ENCODE data around the gene RBM38. TPM values are rescaled to one million over a fixed set of nuclear protein-coding genes. Genes with fewer than 3 reads are reported as not detected.

Gene RBM38
- total RNA-seq, 1 donor from 2014 or later: 26.6 TPM

DNA sequence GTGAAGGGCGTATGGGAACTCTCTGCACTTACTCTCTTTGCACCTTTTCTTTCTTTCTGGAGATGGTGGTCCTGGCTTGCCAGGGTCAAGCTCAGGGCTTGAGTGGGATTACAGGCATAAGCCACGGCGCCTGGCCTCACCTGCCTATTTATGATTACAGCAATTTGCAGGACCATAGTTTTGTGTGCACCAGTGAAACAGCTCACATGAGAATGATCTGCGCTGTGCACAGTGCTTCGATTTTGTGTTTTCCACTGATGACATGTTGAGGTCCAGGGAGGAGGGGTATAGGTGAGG is 40.3 kb downstream of the RBM38 start:
- Mint-ChIP-seq H3K36me3 (no peaks in the 10 kb centered on the region), H3K9me3 (no peaks in the 10 kb centered on the region), H3K4me1 (peaks cover 32% of the 10 kb centered on the region), H3K27me3 (ENCODE audit: insufficient read depth, low read depth) (peaks cover 7% of the 10 kb centered on the region), H3K4me3 (no peak overlapping the region), H3K27ac (peak overlapping the region; percentile 72)
- no peak for TF ChIP-seq CTCF (IDR thresholded peaks at IDR 0.05)
- no peak for TF ChIP-seq EZH2 (IDR thresholded peaks at IDR 0.05)
- Histone ChIP-seq H3K4me3 (no peak overlapping the region), H3K79me2 (ENCODE audit: low read depth) (no peaks in the 10 kb centered on the region), H3K27ac (no peak overlapping the region), H3K27me3 (no peaks in the 10 kb centered on the region), H3F3A (ENCODE audit: low read depth) (no peaks in the 10 kb centered on the region), H3K9ac (no peak overlapping the region), H3K4me1 (peaks cover 11% of the 10 kb centered on the region), H3K9me3 (ENCODE audit: low read depth) (no peaks in the 10 kb centered on the region), H3K4me2 (no peak overlapping the region), H4K20me1 (ENCODE audit: low read depth) (no peaks in the 10 kb centered on the region), H3K36me3 (no peaks in the 10 kb centered on the region), H2AFZ (replicated peaks) (no peak overlapping the region)
- DNase-seq (ENCODE audit: low spot score): no peak

GRCh38 chr20:57432480-57432861 is 41.3 kb downstream of the RBM38 start:
- Mint-ChIP-seq H3K36me3 (no peaks in the 10 kb centered on the region), H3K27me3 (ENCODE audit: insufficient read depth, low read depth) (peaks cover 8% of the 10 kb centered on the region), H3K9me3 (peaks cover 4% of the 10 kb centered on the region), H3K4me1 (peaks cover 32% of the 10 kb centered on the region), H3K27ac (no peak overlapping the region), H3K4me3 (no peak overlapping the region)
- Histone ChIP-seq H3K4me1 (peaks cover 11% of the 10 kb centered on the region), H3K36me3 (no peaks in the 10 kb centered on the region), H2AFZ (replicated peaks) (no peak overlapping the region), H3K79me2 (ENCODE audit: low read depth) (no peaks in the 10 kb centered on the region), H3K4me2 (no peak overlapping the region), H3K4me3 (no peak overlapping the region), H3K9ac (no peak overlapping the region), H3F3A (ENCODE audit: low read depth) (no peaks in the 10 kb centered on the region), H3K27me3 (no peaks in the 10 kb centered on the region), H3K27ac (no peak overlapping the region), H3K9me3 (ENCODE audit: low read depth) (no peaks in the 10 kb centered on the region), H4K20me1 (ENCODE audit: low read depth) (no peaks in the 10 kb centered on the region)
- TF ChIP-seq CTCF (IDR thresholded peaks at IDR 0.05) (no peak), EZH2phosphoT487 (IDR thresholded peaks at IDR 0.05) (no peak), EZH2 (IDR thresholded peaks at IDR 0.05) (no peak)
- no peak for DNase-seq (ENCODE audit: low spot score)

- Mint-ChIP-seq H3K4me3 (no peak overlapping the region), H3K27ac (no peak overlapping the region), H3K9me3 (peaks cover 4% of the 10 kb centered on the region), H3K27me3 (ENCODE audit: insufficient read depth, low read depth) (peaks cover 10% of the 10 kb centered on the region), H3K36me3 (no peaks in the 10 kb centered on the region), H3K4me1 (peaks cover 36% of the 10 kb centered on the region)
- DNase-seq (ENCODE audit: low spot score): no peak
- H3K27me3 ChIP-seq: no peaks in the 10 kb centered on the region
- H3K36me3 ChIP-seq: no peaks in the 10 kb centered on the region
- no peak overlapping the region for H2AFZ ChIP-seq (replicated peaks)
- peaks cover 11% of the 10 kb centered on the region for H3K4me1 ChIP-seq
- TF ChIP-seq EZH2phosphoT487 (IDR thresholded peaks at IDR 0.05) (no peak), CTCF (IDR thresholded peaks at IDR 0.05) (no peak), EZH2 (IDR thresholded peaks at IDR 0.05) (no peak)
- no peaks in the 10 kb centered on the region for H4K20me1 ChIP-seq (ENCODE audit: low read depth)
- no peaks in the 10 kb centered on the region for H3K79me2 ChIP-seq (ENCODE audit: low read depth)
- no peak overlapping the region for H3K4me2 ChIP-seq
- H3F3A ChIP-seq (ENCODE audit: low read depth): no peaks in the 10 kb centered on the region
- no peak overlapping the region for H3K4me3 ChIP-seq
- H3K9ac ChIP-seq: no peak overlapping the region
- H3K27ac ChIP-seq: no peak overlapping the region
- no peaks in the 10 kb centered on the region for H3K9me3 ChIP-seq (ENCODE audit: low read depth)
These were observed 41.8 kb downstream of the RBM38 start for GRCh38 chr20:57432862-57433491.

Measured in neural progenitor cell (in vitro differentiated cells).